Adipose tissue (tissue), 3 donors: ENCODE measurements around the gene TMC1. TPM values are rescaled to one million over a fixed set of nuclear protein-coding genes. Genes with fewer than 3 reads are reported as not detected.
"Not testable (repeated sequence)": the region's sequence is repeated elsewhere in the genome, so short reads cannot be mapped to it uniquely, and the experiment has no call there.

Source experiments
- H3K27ac ChIP-seq: one replicate; pipeline ENCODE4 v1.5.1; 2013; ENCODE audit warnings: low read depth, low read length
- WGBS, 3 donors: extraction: QIAGEN DNeasy Blood & Tissue Kit; methylation state at CpG; one replicate each; pipeline ENCODE4 v1.1.7; 2013; 5-methylcytosine and 5-hydroxymethylcytosine counted together
- polyA plus RNA-seq, 3 donors: library from polyadenylated mRNA; stranded (reverse); fragments of 200-250 nt; gene quantifications; one replicate each; pipeline ENCODE4 v1.2.3, GENCODE V29; 2013
- donor health status: healthy with polysubstance abuse.
- donor health status: Bipolar disorder and iron deficiency.
- donor health status: healthy.

TMC1 gene
- polyA plus RNA-seq, 3 donors, result 0.19 to 1.9 TPM; not detected in 1

GRCh38 chr9:72818385-72818784, 297.0 kb downstream of the TMC1 start:
- no peak overlapping the region for H3K27ac ChIP-seq
- 80 to 95% (median 89%) methylated on average over 3 of the region's 3 CpGs for WGBS, 3 donors

GRCh38 chr9:72823971-72824370, 302.6 kb downstream of the TMC1 start:
- 78 to 85% (median 80%) methylated on average over 5 of the region's 5 CpGs for WGBS, 3 donors
- no peak overlapping the region for H3K27ac ChIP-seq

DNA sequence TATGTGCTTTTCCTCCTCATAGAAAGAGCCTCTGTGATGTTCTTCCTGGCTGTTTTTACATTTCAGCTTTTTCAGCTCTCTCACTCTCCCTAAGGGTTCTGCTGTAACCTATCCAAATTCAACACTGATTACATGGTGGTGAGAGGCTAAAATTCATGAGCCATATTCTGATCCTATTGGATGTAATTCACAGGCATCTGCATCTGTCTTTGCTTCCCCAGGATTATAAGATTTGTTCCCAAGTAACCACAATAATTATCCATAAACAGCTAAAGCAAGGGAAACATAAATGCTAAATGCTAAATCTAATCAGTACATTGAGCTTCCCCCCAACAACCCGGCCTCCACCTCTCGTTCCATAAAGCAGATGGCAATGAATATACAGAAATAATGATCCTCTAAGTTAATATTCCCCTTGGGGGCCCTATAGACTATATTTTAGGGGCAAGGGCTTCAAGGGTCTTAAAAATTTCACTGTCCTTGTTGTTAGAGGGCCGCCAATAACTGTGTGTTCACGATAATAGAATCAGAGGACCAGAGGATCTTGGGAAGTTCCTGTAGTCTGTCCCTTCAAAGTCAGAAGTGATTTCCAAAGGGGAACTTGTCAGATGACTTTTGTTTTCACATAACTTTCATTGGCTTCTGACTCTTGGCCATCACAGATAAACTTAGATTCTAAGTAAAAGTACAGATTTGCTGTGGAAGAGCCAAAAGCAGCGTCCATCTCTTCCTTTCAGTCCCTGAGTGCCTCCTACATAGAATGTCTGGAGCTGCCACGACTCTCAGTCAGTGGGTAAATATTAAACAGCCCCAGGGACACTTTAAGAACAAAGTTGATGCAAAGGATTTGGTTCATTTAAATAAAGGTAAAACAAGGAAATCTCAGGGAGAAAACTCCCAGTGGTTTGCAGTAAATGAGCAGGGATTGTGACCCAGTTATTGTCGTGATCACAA, 305.9 kb downstream of the TMC1 start:
- H3K27ac ChIP-seq, result no peak overlapping the region
- 56 to 68% (median 60%) methylated on average over 7 of the region's 7 CpGs for WGBS, 3 donors

DNA sequence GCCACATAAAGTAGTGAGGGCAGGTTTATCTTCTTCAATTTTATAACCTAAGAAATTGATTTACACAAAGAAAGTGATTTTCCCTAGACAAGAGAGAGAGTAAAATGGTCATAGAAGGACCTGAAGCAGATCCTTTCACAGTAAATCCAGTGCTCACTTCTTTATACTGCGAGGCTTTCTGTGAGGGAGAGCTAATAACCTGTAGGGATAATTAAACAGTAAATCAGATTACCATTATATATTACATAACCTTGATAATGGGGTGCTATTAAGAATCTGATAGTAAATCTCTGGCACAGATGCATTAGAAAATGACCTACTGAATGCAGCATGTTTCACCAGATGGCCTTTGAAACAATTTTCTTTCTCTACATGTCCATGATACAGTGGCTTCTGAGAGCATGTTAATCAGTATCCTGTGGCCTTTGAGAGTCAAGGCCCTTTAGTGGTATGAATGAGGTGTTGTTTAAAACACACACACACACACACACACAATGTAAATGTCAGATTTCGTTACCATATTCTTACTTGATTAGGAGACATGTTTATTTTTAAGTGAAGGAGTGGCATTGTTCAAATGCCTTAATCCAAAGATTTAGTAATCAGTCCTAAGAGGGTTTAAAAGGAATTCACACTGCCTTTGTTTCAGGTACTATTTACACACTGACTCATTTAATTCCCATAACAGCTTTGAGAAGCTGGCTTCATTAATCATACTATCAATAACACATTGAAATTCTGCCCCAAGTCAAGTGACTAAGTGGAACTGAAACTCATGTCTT, 306.7 kb downstream of the TMC1 start:
- WGBS, 3 donors, result 56 to 86% (median 83%) methylated on average over 2 of the region's 2 CpGs
- H3K27ac ChIP-seq, result no peak overlapping the region

DNA sequence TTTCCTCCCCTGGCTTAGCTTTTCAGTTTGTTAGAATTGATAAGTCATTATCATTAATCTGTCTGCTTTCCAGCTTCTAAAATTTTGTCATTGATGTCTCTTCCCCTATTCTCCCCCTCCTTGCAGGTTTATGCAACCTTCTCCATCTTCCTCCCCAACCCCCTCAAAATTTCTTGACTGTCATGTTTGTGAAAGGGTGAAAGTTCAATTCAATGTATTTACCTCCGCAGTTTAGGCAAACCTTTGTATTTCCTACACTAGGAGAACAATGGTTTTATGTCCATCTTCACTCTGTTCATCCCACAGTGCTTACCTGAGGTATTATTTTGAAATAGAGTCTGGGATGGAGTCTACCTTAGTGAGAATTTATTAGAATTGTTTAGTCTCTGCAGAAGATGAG, 313.6 kb downstream of the TMC1 start:
- no peak overlapping the region for H3K27ac ChIP-seq
- 68 to 86% (median 83%) methylated on average over 1 of the region's 1 CpG for WGBS, 3 donors

- no peak overlapping the region for H3K27ac ChIP-seq
- WGBS, 3 donors, result 81 to 92% (median 89%) methylated on average over 6 of the region's 6 CpGs
Measured at GRCh38 chr9:72836790-72837189, 315.4 kb downstream of the TMC1 start.

GRCh38 chr9:72839085-72839484, 317.7 kb downstream of the TMC1 start:
- no peak overlapping the region for H3K27ac ChIP-seq
- WGBS, 3 donors, result 72 to 82% (median 74%) methylated on average over 3 of the region's 3 CpGs

GRCh38 chr9:72843520-72844439, 322.4 kb downstream of the TMC1 start:
- no peak overlapping the region for H3K27ac ChIP-seq
- WGBS, 3 donors, result 54 to 74% (median 62%) methylated on average over 9 of the region's 9 CpGs

DNA sequence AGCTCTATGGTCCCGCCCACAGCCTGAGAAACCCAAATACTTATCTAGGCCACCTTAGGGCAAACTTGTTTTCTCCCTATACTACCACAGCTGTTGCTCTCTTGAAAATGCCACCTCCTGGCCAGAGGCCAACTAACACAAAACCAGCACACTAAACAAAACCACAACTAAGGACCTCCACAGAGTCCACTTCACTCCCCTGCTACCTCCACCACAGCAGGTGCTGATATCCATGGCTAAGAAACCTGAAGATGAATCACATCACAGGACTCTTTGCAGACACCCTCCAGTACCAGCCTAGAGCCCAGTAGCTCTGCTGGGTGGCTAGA, 323.0 kb downstream of the TMC1 start:
- H3K27ac ChIP-seq, result no peak overlapping the region
- 92 to 100% (median 94%) methylated on average over 1 of the region's 1 CpG for WGBS, 3 donors

DNA sequence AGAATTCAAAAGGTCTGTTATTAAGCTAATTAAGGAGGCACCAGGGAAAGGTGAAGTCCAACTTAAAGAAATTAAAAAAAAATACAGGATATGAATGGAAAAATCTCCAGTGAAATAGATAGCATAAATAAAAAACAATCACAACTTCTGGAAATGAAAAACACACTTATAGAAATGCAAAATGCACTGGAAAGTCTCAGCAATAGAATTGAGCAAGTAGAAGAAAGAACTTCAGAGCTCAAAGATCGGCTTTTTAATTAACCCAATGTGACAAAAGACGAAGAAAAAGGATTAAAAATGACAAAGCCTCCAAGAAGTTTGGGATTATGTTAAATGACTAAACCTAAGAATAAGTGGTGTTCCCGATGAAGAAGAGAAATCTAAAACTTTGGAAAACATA, 323.6 kb downstream of the TMC1 start:
- WGBS, 3 donors, result 90 to 97% (median 94%) methylated on average over 3 of the region's 3 CpGs
- H3K27ac ChIP-seq, result not testable (repeated sequence)

DNA sequence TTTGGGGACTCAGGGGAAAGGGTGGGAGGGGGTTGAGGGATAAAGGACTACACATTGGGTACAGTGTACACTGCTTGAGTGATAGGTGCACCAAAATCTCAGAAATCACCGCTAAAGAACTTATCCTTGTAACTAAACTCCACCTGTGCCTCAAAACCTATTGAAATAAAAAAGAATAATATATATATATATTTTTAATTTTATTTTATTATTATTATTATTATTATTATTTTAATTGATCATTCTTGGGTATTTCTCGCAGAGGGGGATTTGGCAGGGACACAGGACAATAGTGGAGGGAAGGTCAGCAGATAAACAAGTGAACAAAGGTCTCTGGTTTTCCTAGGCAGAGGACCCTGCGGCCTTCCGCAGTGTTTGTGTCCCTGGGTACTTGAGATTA, 328.8 kb downstream of the TMC1 start:
- WGBS, 3 donors, result 76 to 96% (median 92%) methylated on average over 2 to 4 of the region's 4 CpGs
- not testable (repeated sequence) for H3K27ac ChIP-seq

DNA sequence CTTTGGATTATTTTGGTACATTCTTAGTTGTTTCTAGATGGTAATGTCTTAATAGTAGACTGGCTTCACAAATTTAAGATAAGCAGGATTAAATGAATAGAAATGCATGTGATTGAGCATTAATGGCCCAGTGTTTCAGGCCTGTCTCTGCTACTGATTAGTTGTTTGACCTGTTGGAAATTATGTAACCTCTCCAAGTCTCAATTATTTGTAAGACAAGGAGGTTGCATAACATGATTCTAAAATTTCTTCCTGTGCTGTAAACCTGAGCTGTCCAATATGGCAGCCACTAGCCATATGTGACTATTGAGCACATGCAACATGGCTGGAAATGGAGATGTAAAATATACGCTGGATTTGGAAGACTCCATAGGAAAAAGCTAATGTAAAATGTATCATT, 333.9 kb downstream of the TMC1 start:
- 97 to 99% (median 98%) methylated on average over 1 of the region's 1 CpG for WGBS, 3 donors

GRCh38 chr9:72855890-72856523, 334.6 kb downstream of the TMC1 start:
- H3K27ac ChIP-seq, result no peak overlapping the region
- WGBS, 3 donors, result 82 to 93% (median 90%) methylated on average over 5 of the region's 5 CpGs

More for the DNA sequence above, 333.9 kb downstream of the TMC1 start:
- H3K27ac ChIP-seq, result no peak overlapping the region

DNA sequence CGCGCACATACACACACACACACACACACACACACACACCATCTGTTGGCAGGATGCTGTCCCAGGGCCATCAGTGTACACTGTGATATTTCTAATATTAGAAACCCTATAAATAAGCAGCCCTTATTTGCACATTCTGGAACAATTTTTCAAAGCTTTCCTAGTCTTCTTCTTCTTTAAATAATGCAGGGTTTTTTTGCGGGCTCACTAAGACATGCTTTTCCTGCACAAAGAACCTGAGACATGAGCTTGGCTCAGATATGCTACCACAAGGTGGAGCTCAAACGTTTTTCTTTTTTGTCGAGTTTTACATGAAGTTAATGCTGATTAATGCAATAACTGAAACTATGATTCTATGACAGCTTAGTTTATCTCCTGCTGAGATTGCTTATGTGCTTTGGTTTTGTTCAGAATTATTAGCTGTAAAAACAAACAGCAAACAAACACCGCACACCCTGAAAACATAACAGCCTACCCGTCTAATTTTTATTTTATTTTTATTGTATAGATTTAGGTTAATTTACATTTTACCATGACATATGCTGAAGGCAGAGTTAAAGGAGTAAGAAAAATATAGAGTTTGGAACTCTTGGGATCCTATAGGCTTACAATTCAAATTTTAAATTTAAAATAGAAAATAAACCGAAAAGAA, 335.7 kb downstream of the TMC1 start:
- WGBS, 3 donors, result 47 to 51% (median 48%) methylated on average over 8 of the region's 8 CpGs
- H3K27ac ChIP-seq, result no peak overlapping the region

DNA sequence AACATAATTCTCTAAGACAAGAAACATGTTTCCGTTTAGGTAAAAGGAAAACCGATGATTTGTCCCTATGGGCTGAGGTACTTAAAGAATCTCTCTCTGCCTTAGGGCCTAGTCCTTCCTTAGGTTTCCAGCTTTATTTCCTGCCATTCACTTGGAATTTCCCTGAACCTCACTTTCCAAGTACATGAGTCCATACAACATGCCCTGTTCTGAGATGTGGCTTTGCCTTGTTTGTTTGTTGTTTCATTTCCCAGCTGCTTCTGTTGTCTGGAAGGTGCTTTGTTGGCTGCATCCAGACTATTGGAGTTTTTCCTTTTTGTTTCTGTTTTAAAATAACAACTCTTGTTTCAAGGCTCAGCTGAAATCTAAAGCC, 336.2 kb downstream of the TMC1 start:
- WGBS, 3 donors, result 86 to 92% (median 89%) methylated on average over 2 of the region's 2 CpGs
- H3K27ac ChIP-seq, result no peak overlapping the region

GRCh38 chr9:72858089-72858912, 336.9 kb downstream of the TMC1 start:
- H3K27ac ChIP-seq, result no peak overlapping the region
- 26 to 42% (median 39%) methylated on average over 5 of the region's 5 CpGs for WGBS, 3 donors

DNA sequence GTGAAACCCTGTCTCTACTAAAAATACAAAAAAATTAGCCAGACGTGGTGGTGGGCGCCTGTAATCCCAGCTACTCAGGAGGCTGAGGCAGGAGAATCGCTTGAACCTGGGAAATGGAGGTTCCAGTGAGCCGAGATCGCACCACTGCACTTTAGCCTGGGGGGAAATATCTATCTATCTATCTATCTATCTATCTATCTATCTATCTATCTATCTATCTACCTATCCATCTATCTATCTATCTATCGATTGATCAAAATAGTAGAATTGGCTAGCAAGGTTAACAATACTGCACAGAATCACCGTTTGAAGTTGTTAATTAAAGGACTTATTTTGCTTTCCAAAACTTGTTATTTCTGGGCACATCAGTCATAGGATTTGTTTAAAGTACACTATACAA, 341.4 kb downstream of the TMC1 start:
- H3K27ac ChIP-seq, result not testable (repeated sequence)
- 91 to 96% (median 95%) methylated on average over 7 of the region's 7 CpGs for WGBS, 3 donors
